ENCODE results near the gene GALR2. TPM values are rescaled to one million over a fixed set of nuclear protein-coding genes. Genes with fewer than 3 reads are reported as not detected.
A peak's percentile ranks its signal among the peaks of the same experiment; 100 is the strongest.

Gene GALR2
- total and polyA plus RNA-seq, 9 of the 15 experiments (the other 6 are each of a cell fraction or from before 2014, with no cell fraction given): 0.34 TPM; not detected in 8

GRCh38 chr17:76086384-76086783 is 11.8 kb downstream of the GALR2 start (continued):
- TF ChIP-seq ZNF133 (CRISPR knock-in tag; IDR thresholded peaks at IDR 0.05): no peak
- TF ChIP-seq ZNF583 (CRISPR knock-in tag; IDR thresholded peaks at IDR 0.05): no peak

- Histone ChIP-seq H3K4me1 (replicated peaks in 1 of 2; ENCODE audit: control insufficient read depth in 2 of 2, insufficient read depth in 2 of 2, low read length in 2 of 2) (peaks cover 0 to 16% of the 10 kb centered on the region in 2 experiments; a peak in 1 of 5 replicates), H4K20me1 (replicated peaks; ENCODE audit: control insufficient read depth, insufficient read depth, low read length) (0 out of 2 replicates have a peak, but pooled peaks cover 5% of the 10 kb centered on the region), H3K4me3 (no peak overlapping the region), H3K4me2 (ENCODE audit: insufficient read depth, low read length) (no peak overlapping the region), H3K36me3 (ENCODE audit: control insufficient read depth, insufficient read depth, low read length) (peaks cover 79% of the 10 kb centered on the region; the same call in 2 of the 3 replicates), H3K9me1 (ENCODE audit: control insufficient read depth, insufficient read depth, low read length) (no peaks in the 10 kb centered on the region), H3K79me2 (ENCODE audit: control insufficient read depth, insufficient read depth, low read length) (no peaks in the 10 kb centered on the region), H3K9ac (ENCODE audit: insufficient read depth in 1 of 2, low read depth in 2 of 2, low read length in 2 of 2) (peak overlapping the region in 1 of 2 experiments; percentile 50; a peak in 1 of 4 replicates), H2AFZ (ENCODE audit: low read depth, low read length) (no peak overlapping the region), H3K27me3 (ENCODE audit: control insufficient read depth in 2 of 2, insufficient read depth in 2 of 2, low read length in 2 of 2) (no peaks in the 10 kb centered on the region), H3K27ac (ENCODE audit: extremely low read depth, low read depth, low read length) (no peak overlapping the region), H3K9me3 (replicated peaks; ENCODE audit: control insufficient read depth, insufficient read depth, low read depth, low read length) (no peaks in the 10 kb centered on the region)
- ChIA-PET POLR2A (interaction anchor here (0.7 kb wide), 1 partner anchor 44 kb away, joined by 3 read pairs; no protein-coding TSS in a partner anchor), CTCF (ENCODE audit: low intra/inter-chr PET ratio) (no interaction called here)
- no TSS peak for BruUV-seq (replicated peaks)
- WGBS (ENCODE audit: insufficient coverage, low coverage, missing lambda C conversion rate): 92% methylated on average over 10 of the region's 11 CpGs
- FAIRE-seq: no peak
- TF ChIP-seq HNRNPUL1 (IDR thresholded peaks at IDR 0.05; ENCODE audit: low read length) (no peak), GTF3C2 (IDR thresholded peaks at IDR 0.05; ENCODE audit: borderline replicate concordance, extremely low read depth, insufficient read length) (no peak), ZNF717 (CRISPR knock-in tag; IDR thresholded peaks at IDR 0.05) (no peak), PTRF (tag; IDR thresholded peaks at IDR 0.05) (no peak), GABPB1 (CRISPR knock-in tag; IDR thresholded peaks at IDR 0.05) (no peak), SLC30A9 (CRISPR knock-in tag; IDR thresholded peaks at IDR 0.05) (no peak), E2F1 (CRISPR knock-in tag; IDR thresholded peaks at IDR 0.05) (no peak)
- no peak for DNase-seq (ENCODE audit: extremely low read depth in 1 of 4, low spot score in 3 of 4)
- in situ Hi-C loops (cut with MboI): no loop called here
- no peak for ATAC-seq
- intact Hi-C loops (cut with micrococcal nuclease): no loop called here
Observed at GRCh38 chr17:76087531-76087930, 12.9 kb downstream of the GALR2 start.

All from K562 (cell line).